ENCODE measurements around the gene MAN1B1.
"Not testable (repeated sequence)": the region's sequence is repeated elsewhere in the genome, so short reads cannot be mapped to it uniquely, and the experiment has no call there.

MAN1B1 gene

GRCh38 chr9:137052998-137053943 lies 33.5 kb upstream of the MAN1B1 start:
- no peak for DNase-seq

- DNase-seq: peak; percentile 36 to 49
These were observed 32.5 kb upstream of the MAN1B1 start, which contains the start of gene ENTPD2 for GRCh38 chr9:137053944-137054931. Gene ENTPD2 (minus strand): TSS chr9:137054061. CDS start chr9:137053997, 64 bp downstream.

DNA sequence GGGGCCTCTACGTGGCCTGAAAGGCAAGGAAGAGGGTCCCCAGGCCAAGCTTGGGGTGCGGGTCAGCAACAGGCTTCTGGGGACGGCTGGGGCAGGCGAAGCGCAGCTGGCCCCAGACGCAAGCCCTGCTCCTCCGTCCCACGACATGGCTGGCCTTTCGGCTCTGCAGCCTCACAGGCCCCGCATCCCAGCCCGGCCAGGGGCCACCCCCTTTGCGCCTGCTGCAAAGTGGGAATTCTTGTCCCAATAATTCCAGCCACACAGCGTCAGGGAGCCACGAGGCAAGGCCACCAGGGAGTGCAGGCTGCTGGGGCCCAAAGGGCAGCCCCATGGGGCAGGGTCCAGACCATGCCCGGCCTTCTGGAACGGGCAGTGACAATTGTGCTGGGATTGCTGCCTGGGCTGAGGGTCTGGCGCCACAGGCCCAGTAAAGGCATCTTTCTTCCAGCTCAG lies 31.8 kb upstream of the MAN1B1 start:
- DNase-seq: no peak

- DNase-seq: no peak
These were observed 31.1 kb upstream of the MAN1B1 start for GRCh38 chr9:137055385-137056364.

- DNase-seq: no peak
These were observed 29.9 kb upstream of the MAN1B1 start for GRCh38 chr9:137056739-137057415.

- DNase-seq: no peak
These were observed 29.2 kb upstream of the MAN1B1 start for GRCh38 chr9:137057545-137057944.

DNA sequence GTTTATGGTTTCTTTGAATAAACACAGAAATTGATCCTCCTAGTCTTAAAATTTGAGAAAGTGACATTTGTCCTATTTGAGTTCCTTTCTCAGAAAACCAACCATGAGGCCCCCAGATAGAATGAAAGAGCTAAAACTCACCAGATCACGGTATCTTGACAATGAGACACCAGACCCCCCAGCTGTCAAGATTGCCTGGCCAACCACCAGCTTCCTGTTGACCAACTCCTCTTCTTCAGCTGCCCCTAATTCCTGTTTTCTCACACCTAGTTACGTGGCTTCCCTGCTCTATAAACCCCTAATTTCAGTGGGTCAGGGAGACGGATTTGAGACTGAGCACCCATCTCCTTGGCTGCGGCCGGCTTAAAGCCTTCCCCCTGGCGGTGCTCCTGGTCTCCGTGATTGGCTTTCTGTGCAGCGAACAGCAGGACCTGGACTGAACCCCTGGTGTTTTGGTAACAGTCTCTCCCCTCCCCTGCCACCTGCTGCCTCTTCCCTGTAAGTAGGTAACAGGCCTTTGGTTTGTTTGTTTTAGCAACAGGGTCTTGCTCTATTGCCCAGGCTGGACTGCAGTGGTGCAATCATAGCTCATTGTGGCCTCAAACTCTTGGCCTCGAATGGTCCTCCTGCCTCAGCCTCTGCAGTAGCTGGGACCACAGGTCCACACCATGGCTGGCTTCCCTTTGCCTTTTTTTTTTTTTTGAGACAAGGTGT lies 28.1 kb upstream of the MAN1B1 start:
- DNase-seq: no peak

- DNase-seq: no peak
These were observed 24.4 kb upstream of the MAN1B1 start for GRCh38 chr9:137062384-137062783.

DNA sequence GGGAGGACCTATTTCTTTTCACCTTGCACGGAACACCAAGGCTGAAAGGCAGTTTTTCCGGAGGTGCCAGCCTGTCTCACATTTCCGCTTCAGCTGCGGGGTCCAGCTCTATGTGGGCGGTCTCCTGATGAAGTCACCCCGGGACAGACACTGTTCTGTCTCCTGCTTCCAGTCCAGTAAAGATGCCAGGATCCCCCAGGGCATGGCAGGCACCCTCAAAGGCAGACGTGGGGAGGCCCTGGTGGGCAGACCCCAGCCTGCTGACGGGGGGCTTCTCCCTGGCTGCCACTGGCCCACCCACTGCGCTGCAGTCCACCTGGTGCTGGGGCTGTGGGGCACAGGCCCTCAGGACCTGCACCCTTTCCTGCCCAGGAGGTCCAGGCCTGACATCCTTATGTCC lies 24.0 kb upstream of the MAN1B1 start:
- DNase-seq: not testable (repeated sequence)

DNA sequence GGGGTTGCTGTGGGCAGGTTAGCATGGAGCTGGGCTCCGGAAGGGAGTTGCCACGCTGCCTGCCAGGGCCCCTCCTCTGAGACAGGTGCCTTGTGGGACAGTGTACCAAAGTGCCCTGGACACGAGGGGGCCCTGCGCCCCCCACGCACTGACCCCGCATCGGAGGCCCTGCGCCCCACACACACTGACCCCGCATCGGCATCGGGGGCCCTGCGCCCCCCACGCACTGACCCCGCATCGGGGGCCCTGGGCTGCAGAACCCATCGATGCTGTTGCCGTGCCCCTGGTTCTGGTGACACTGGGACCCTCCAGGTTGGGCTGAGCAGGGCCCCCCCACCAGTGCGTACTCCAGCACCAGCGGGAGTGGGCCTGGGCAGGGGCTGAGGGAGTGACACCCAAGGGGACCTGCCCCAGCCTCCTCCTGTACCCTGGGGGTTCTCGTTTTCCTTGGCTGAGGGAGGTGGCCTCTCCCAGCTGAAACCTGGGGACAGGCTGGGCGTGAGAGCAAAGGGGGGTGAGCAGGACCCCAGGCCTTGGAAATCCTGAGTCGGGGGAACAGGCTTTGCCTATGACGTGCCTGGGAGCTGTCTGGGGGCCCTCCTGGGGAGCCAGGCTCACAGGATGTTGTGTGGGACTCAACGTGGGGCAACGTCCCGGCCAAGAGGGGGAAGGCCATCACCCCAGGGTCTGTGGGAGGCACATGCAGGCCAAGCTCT lies 23.3 kb upstream of the MAN1B1 start:
- DNase-seq: no peak

DNA sequence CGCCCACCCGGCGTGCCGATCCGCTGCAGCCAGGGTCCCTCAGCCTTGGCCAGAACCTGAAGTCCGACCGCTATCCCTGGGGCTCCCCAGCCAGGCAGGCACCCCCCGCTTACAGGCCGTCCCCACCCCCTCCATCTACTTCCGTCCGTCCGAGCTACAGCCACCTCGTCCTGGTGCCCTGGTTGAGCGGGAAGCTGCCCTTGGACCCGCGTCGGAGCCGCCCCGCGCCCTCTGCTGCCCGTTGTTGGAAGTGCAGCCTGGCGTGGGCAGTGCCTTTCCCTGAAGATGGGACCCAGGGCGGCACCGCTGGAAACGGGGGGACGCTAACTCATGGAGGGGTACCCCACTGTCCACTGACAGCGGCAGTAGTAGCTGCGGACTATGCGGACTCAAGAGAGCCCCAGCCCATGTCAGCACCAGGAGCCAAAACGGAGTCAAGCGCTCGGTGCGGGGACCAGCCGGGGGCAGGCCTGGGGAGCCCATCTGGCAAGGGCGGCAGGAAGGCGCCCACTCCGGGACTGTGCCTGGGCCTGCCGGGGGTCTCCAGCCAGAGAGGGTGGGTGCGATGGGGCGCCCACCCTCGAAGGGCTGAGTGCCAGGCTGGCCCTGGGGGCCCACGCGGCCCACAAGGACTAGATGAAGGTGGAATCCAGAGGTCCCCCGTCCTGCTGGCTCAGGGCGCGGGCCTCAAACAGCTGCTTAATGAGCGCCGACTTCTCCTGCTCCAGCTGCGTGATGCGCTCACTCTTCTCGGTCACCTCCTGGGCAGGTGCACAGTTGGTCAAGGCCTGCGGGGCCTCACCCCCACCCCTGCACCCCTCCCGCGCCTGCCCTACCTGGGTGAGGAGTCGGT lies 22.5 kb upstream of the MAN1B1 start:
- DNase-seq: peak; percentile 51 to 64

DNA sequence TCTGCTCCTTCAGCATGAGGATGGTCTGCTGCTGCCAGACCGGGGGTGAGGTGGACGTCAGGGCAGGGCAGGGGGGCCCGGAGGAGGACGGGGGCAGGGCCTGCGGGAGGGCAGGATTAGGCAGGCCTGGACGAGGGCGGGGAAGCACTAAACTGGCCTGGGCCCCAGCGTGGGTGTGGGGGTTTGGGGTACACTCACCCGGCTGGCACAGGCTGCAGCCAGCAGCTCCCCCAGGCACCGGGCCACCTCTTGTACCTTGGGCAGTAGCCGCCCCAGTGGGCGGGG lies 22.0 kb upstream of the MAN1B1 start:
- DNase-seq: no peak

DNA sequence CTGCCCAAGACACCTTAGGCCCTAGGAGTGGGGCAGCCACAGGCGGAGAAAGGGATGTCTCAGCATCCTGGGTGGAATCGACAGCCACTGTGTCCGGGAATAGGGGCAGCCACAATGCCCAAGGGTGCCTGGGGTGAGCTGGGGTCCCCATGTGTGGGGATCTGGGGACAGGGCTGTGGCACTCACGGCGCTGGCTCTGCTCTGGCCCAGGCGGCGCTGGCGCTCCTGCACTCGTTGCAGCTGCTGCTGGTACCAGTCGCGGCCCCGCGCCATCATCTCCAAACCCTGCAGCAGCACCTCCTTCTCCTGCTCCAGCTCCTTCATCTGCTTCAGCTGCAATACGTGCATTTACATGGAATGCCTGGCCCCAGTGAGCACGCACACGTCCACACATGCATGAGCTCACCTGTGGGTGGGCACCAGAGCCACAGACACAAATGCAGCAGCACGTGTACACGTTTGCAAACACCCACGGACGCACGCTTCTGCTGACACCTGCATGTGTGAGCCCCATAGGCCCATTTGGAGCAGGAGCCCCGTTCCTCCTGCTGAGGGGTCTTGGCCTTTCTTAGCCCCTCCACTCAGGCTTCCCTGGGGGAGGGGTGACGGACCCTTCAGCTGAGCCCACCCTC lies 21.3 kb upstream of the MAN1B1 start:
- DNase-seq: no peak

- DNase-seq: no peak
These were observed 20.5 kb upstream of the MAN1B1 start for GRCh38 chr9:137066096-137066861.

GRCh38 chr9:137067860-137068538 lies 18.8 kb upstream of the MAN1B1 start:
- DNase-seq: peak; percentile 91

DNA sequence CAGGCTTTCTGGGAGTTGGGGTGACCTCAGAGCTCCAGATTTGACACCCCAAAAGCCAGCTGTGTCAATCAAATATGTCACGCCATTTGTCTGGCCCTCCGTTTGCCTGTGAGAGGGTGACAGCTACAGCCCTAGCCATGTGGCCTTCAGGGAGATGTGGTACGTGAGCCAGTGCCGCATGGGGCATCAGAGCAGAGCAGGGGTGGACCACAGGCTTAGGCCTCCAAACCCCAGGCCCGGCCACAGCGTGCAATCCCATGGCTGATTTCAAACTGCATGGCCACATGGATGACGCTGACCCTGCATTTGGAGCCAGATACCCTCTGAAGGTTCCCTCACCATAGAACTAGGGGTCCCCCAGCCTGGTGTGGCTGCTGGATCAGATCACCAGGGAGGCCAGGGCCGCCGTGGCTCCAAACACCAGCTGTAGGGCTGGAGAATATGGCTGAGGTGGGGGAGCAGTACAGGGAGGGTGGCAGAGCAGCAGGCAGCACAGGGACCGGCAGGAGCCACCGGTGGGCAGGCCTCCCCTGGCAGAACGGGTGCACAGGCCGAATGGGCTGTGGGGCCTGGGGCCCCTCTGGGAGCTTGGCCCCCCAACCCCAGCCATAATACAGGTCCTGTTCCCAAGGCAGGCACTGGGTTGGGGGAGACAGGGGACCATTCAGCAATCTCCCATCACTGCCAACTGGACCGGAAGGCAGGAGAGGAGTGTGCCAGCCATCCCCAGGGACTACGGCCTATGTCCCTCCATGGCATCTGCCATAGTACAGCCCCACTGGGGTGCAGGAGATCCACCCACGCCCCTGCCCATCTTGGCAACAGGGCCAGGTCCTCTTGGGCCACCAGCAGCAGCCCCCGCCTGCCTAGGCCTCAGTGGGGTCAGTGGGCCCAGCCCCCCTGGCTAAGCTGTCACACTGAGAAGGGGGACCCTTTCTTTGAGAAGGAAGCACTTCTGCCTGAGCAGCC lies 18.0 kb upstream of the MAN1B1 start:
- no peak for DNase-seq

Measured in CD4-positive, alpha-beta T cell treated with Interleukin-1 beta for 1 hour (primary cell).